ENCODE measurements around the gene SIM2.

Gene SIM2

GRCh38 chr21:36700971-36701755 lies 2.2 kb downstream of the SIM2 start:
- DNase-seq, result no peak

- no peak for DNase-seq
Measured at GRCh38 chr21:36701756-36702621, 3.1 kb downstream of the SIM2 start.

GRCh38 chr21:36702622-36702968 lies 3.7 kb downstream of the SIM2 start:
- DNase-seq, result no peak

- no peak for DNase-seq
Measured at GRCh38 chr21:36703123-36703522, 4.2 kb downstream of the SIM2 start.

- no peak for DNase-seq
Measured at GRCh38 chr21:36703626-36704280, 4.8 kb downstream of the SIM2 start.

GRCh38 chr21:36704281-36704957 lies 5.5 kb downstream of the SIM2 start:
- DNase-seq, result no peak

GRCh38 chr21:36704958-36705678 lies 6.2 kb downstream of the SIM2 start:
- no peak for DNase-seq

GRCh38 chr21:36705679-36706481 lies 7.0 kb downstream of the SIM2 start:
- DNase-seq, result no peak

- DNase-seq, result no peak
Measured at GRCh38 chr21:36706482-36706852, 7.6 kb downstream of the SIM2 start.

GRCh38 chr21:36706951-36707762 lies 8.2 kb downstream of the SIM2 start:
- DNase-seq, result no peak

- DNase-seq, result no peak
Measured at GRCh38 chr21:36707763-36708285, 8.9 kb downstream of the SIM2 start.

- no peak for DNase-seq
Measured at GRCh38 chr21:36708286-36709029, 9.5 kb downstream of the SIM2 start.

- DNase-seq, result no peak
Measured at GRCh38 chr21:36709030-36709867, 10.3 kb downstream of the SIM2 start.

GRCh38 chr21:36709868-36710728 lies 11.2 kb downstream of the SIM2 start:
- DNase-seq, result no peak

- DNase-seq, result no peak
Measured at GRCh38 chr21:36710729-36711048, 11.8 kb downstream of the SIM2 start.

- DNase-seq, result no peak
Measured at GRCh38 chr21:36713746-36714145, 14.8 kb downstream of the SIM2 start.

GRCh38 chr21:36716387-36716786 lies 17.5 kb downstream of the SIM2 start:
- DNase-seq, result no peak

- no peak for DNase-seq
Measured at GRCh38 chr21:36716836-36717235, 17.9 kb downstream of the SIM2 start.
